ENCODE data around the gene GAB3.
A peak's percentile ranks its signal among the peaks of the same experiment; 100 is the strongest.

GAB3 gene

DNA sequence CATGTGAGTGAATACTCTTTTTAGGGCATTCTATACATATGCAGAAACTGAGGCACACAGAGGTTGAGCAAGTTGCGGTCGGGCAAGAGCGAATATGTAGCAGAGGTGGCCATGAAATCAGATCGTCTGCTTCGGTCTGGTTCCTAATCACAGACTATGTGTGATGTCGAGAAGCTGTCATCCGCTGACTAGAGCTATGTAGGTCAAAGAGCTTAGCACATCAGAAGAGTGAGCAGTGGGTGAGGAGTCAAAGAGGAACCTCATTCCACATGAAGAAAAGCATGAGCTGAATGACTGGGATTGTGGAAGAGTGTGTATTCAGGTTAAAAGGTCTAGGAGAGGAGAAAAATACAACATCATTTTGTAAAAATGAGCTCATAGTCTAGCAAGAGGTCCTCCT, 19.0 kb downstream of the GAB3 start:
- TF ChIP-seq, protein P1, sequence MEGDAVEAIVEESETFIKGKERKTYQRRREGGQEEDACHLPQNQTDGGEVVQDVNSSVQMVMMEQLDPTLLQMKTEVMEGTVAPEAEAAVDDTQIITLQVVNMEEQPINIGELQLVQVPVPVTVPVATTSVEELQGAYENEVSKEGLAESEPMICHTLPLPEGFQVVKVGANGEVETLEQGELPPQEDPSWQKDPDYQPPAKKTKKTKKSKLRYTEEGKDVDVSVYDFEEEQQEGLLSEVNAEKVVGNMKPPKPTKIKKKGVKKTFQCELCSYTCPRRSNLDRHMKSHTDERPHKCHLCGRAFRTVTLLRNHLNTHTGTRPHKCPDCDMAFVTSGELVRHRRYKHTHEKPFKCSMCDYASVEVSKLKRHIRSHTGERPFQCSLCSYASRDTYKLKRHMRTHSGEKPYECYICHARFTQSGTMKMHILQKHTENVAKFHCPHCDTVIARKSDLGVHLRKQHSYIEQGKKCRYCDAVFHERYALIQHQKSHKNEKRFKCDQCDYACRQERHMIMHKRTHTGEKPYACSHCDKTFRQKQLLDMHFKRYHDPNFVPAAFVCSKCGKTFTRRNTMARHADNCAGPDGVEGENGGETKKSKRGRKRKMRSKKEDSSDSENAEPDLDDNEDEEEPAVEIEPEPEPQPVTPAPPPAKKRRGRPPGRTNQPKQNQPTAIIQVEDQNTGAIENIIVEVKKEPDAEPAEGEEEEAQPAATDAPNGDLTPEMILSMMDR (IDR thresholded peaks at IDR 0.05; ENCODE audit: low read depth, low read length): no peak
- in situ Hi-C loops (cut with HindIII; ENCODE audit: low sequenced_read_pairs): no loop called here
- H3K4me3 ChIP-seq (ENCODE audit: low read depth, low read length): no peak overlapping the region
- no peak for DNase-seq (ENCODE audit: low read depth, low spot score)

- DNase-seq (ENCODE audit: low read depth, low spot score): no peak
- H3K4me3 ChIP-seq (ENCODE audit: low read depth, low read length): no peak overlapping the region
- in situ Hi-C loops (cut with HindIII; ENCODE audit: low sequenced_read_pairs): no loop called here
Measured at GRCh38 chrX:154731184-154731583, 19.7 kb downstream of the GAB3 start.

GRCh38 chrX:154730253-154730891, 20.5 kb downstream of the GAB3 start:
- TF ChIP-seq, protein P1 (IDR thresholded peaks at IDR 0.05; ENCODE audit: low read depth, low read length): no peak
- in situ Hi-C loops (cut with HindIII; ENCODE audit: low sequenced_read_pairs): no loop called here
- DNase-seq (ENCODE audit: low read depth, low spot score): peak; percentile 68
- no peak overlapping the region for H3K4me3 ChIP-seq (ENCODE audit: low read depth, low read length)

More at GRCh38 chrX:154731184-154731583, 19.7 kb downstream of the GAB3 start:
- TF ChIP-seq, protein P1 (IDR thresholded peaks at IDR 0.05; ENCODE audit: low read depth, low read length): no peak

DNA sequence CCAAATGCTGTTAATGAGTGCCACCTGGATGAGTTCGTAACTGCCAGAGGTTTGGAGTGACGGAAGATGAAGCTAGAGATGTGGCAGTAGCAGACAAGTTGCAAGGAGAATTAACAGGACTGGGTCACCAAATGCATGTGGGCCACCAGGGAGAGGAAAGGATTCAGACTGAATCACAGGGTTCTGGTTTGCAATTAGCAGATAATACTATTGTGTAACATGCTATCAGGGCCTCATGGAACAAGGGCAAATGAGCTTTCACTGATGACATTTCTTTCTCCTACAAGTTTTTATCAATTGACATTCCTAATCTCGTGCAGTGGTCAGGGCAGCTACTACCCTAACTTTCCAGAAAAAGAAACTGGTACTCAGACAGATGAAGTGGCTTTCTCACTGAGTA, 21.4 kb downstream of the GAB3 start:
- no peak overlapping the region for H3K4me3 ChIP-seq (ENCODE audit: low read depth, low read length)
- TF ChIP-seq, protein P1 (IDR thresholded peaks at IDR 0.05; ENCODE audit: low read depth, low read length): no peak
- in situ Hi-C loops (cut with HindIII; ENCODE audit: low sequenced_read_pairs): no loop called here
- no peak for DNase-seq (ENCODE audit: low read depth, low spot score)

- TF ChIP-seq, protein P1 (IDR thresholded peaks at IDR 0.05; ENCODE audit: low read depth, low read length): no peak
- in situ Hi-C loops (cut with HindIII; ENCODE audit: low sequenced_read_pairs): no loop called here
Measured at GRCh38 chrX:154728431-154729190, 22.3 kb downstream of the GAB3 start.

DNA sequence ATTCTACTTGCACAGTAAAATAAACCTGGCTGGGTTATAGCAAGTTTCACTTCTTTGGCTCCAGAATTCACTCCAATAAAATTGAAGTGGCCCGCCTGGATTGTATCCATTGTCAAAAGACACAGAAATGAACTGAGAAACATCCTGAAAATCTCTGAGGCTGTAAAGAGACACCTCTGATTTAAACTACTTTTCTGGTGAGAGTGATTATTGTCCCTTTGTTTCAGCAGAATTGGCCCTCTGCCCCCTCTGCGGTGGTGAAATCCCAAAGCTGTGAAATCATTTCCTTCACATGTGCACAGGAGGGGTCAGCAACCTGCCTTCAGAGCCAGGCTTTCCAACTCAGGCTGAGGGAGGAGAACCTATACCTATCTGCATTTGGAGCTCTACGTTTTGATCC, 23.0 kb downstream of the GAB3 start:
- TF ChIP-seq, protein P1 (IDR thresholded peaks at IDR 0.05; ENCODE audit: low read depth, low read length): no peak
- H3K4me3 ChIP-seq (ENCODE audit: low read depth, low read length): no peak overlapping the region
- DNase-seq (ENCODE audit: low read depth, low spot score): peak; percentile 63
- in situ Hi-C loops (cut with HindIII; ENCODE audit: low sequenced_read_pairs): no loop called here

More at GRCh38 chrX:154728431-154729190, 22.3 kb downstream of the GAB3 start:
- DNase-seq (ENCODE audit: low read depth, low spot score): no peak
- no peak overlapping the region for H3K4me3 ChIP-seq (ENCODE audit: low read depth, low read length)

Measured in astrocyte of the spinal cord (primary cell).